NCI-H1436 (cell line): ENCODE results near the gene CNGA2.

Experiments
- DNase-seq: peaks from one replicate; lab custom pipeline; 2025; lab: John Stamatoyannopoulos, UW

CNGA2 gene

GRCh38 chrX:151712253-151712652, 22.3 kb upstream of the CNGA2 start:
- DNase-seq, result no peak

- DNase-seq, result no peak
Measured at GRCh38 chrX:151713849-151714248, 20.7 kb upstream of the CNGA2 start.

GRCh38 chrX:151714362-151714761, 20.2 kb upstream of the CNGA2 start:
- DNase-seq, result no peak

GRCh38 chrX:151715752-151716151, 18.8 kb upstream of the CNGA2 start, which contains the start of gene FATE1:
Gene FATE1, plus strand, starts transcription at chrX:151716035. Its CDS starts 85 bp downstream, at chrX:151716120.
- DNase-seq, result no peak

GRCh38 chrX:151722241-151722846, 12.2 kb upstream of the CNGA2 start:
- no peak for DNase-seq

GRCh38 chrX:151723156-151723760, 11.3 kb upstream of the CNGA2 start:
- DNase-seq, result no peak

- no peak for DNase-seq
Measured at GRCh38 chrX:151724563-151725337, 9.8 kb upstream of the CNGA2 start.

- DNase-seq, result no peak
Measured at GRCh38 chrX:151725338-151725614, 9.3 kb upstream of the CNGA2 start.

- DNase-seq, result no peak
Measured at GRCh38 chrX:151726751-151727150, 7.8 kb upstream of the CNGA2 start.

GRCh38 chrX:151727346-151727745, 7.2 kb upstream of the CNGA2 start:
- no peak for DNase-seq

- no peak for DNase-seq
Measured at GRCh38 chrX:151729056-151729725, 5.4 kb upstream of the CNGA2 start.

GRCh38 chrX:151735219-151735618, 673 bp downstream of the CNGA2 start:
- no peak for DNase-seq

- no peak for DNase-seq
Measured at GRCh38 chrX:151736685-151737084, 2.1 kb downstream of the CNGA2 start.

- DNase-seq, result no peak
Measured at GRCh38 chrX:151737494-151737893, 2.9 kb downstream of the CNGA2 start.

GRCh38 chrX:151738751-151739150, 4.2 kb downstream of the CNGA2 start:
- DNase-seq, result no peak

GRCh38 chrX:151741606-151742005, 7.1 kb downstream of the CNGA2 start:
- DNase-seq, result no peak

GRCh38 chrX:151742311-151742710, 7.8 kb downstream of the CNGA2 start:
- no peak for DNase-seq

GRCh38 chrX:151743651-151744470, 9.3 kb downstream of the CNGA2 start:
- no peak for DNase-seq

GRCh38 chrX:151745651-151746050, 11.1 kb downstream of the CNGA2 start:
- no peak for DNase-seq

- no peak for DNase-seq
Measured at GRCh38 chrX:151746502-151746901, 12.0 kb downstream of the CNGA2 start.

- no peak for DNase-seq
Measured at GRCh38 chrX:151750511-151750910, 16.0 kb downstream of the CNGA2 start.

- DNase-seq, result no peak
Measured at GRCh38 chrX:151752847-151753246, 18.3 kb downstream of the CNGA2 start.
